T-helper 22 cell (primary cell): Measurements from ENCODE around the gene MMP11.

Experiments
- DNase-seq: peaks from one replicate; pipeline ENCODE4 v3.0.0-alpha.2; 2020; ENCODE audit warnings: low read depth

MMP11 gene

DNA sequence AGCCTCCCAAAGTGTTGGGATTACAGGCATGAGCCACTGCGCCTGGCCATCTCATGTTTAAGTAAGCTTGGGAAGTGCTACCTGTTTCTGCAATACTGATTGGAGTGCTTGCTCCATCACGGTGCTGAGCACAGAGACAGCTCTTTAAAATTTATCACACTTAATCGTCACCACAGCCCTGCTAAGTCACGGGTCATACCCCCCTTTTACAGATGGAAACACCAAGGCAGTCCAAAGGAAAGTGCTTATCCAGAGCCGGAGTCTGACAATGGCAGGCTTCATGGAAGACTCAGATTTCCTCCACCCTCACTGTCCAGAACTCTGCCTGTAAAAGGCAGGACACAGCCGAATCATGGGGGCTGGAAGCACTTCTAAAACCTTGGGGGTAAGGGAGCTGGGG, 12.6 kb upstream of the MMP11 start:
- DNase-seq = no peak

GRCh38 chr22:23762842-23763578, 9.6 kb upstream of the MMP11 start, which contains the start of gene C22orf15:
C22orf15 (plus strand) TSS chr22:23762990; CDS start chr22:23763307, 317 bp downstream.
- no peak for DNase-seq

DNA sequence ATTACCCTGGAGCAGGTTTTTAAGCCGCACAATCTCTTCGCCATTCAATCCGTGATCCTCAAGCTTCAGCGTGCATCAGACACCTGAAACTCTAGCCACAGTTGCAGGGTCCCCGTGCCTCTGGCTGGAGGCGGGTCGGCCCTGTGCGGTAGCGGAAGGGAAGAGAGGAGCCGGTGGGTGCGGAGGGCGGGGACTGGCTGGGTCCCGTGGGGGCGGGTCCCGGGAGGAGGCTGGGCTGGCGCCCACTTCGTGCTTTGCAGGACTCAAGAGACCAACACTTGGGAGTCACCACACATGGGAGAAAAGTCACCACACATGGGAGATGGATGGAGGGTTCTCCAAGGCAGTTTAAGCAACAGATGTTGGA, 9.1 kb upstream of the MMP11 start:
- no peak for DNase-seq

GRCh38 chr22:23763954-23764353, 8.7 kb upstream of the MMP11 start:
- no peak for DNase-seq

GRCh38 chr22:23764899-23765881, 7.5 kb upstream of the MMP11 start:
- no peak for DNase-seq

DNA sequence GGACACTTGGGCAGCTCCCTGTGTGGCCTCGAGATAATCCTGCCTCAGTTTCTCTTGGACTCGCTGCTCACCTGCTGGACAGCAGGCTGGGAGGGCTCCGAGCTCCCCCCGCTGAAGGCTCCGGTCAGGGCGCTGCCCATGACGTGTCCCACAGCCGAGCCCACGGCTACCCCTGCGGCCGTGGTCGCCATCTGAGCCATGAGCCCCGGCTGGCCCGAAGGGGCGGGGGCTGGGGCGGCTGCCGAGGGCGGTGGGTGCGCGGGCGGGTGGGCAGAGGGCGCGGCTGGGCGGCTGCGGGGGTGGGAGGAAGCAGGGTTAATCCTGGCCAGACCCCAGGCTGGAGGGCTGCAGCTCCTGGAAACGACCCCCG, 5.4 kb upstream of the MMP11 start:
- DNase-seq = no peak

DNA sequence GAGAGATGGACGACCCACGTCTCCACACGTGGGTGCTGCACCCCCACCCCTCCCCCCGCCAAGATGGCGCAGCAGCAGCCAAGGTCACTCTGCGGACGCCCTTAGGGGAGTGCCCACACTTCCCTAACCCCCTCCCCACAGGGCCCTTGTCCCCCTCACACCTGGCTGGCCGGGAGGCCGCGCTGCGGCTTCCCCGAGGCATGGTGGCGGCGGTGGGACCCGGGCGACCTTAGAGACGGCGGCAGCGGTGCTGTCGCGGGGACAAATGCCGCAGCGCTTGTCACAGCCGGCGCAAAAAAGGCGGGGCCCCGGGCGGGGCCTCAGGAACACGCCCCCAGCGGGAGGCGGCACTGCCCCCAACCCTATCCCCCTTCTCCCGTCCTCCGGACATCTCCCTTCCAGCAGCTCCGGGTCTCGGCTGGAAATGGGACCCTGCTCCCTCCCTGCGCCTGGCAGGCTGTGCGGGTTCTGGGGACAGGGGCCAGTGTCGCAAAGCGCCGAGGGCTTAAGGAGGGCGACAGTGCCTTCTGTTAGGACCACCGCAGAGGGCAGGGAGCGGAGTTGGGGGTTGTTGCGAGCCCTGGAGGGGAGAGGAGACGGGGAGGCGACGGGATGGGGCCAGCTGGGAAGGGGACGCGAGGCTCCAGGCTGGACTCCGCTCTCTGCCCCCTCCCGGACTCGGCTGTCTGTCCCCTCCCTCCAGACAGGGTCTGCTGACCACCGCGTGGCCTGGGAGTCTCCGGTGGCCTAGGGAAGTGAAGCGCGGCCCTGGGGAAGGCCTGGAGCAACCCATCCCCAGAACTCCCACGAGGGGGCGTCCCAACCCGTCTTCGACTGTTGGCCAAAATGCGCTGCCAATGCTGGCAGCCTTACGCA, 4.7 kb upstream of the MMP11 start, which contains the start of gene CHCHD10:
Gene CHCHD10, minus strand, starts transcription at position 300 of the 876 bp plus-strand sequence. Its CDS starts 98 bp downstream, at position 202.
- DNase-seq = peak; percentile 52

GRCh38 chr22:23769321-23769965, 3.2 kb upstream of the MMP11 start:
- DNase-seq = no peak

DNA sequence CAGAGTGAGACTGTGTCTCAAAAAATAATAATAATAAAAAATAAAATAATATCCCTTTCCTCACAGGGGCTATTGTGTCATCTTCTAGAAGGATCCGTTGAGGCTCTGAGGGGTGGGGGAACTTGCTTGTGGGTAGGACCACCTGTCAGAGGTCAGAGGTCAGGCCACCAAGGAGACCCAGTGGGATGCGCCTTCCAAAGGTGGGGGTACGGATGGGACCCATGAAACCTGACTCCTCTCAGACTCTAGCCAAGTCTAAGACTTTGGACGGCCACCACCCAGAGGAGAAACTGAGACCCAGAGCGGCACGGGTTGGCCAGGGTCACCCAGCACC, 367 bp upstream of the MMP11 start:
- no peak for DNase-seq

- DNase-seq = no peak
Observed at GRCh38 chr22:23773483-23774113, 949 bp downstream of the MMP11 start.

- DNase-seq = no peak
Observed at GRCh38 chr22:23774114-23774921, 1.7 kb downstream of the MMP11 start.

- no peak for DNase-seq
Observed at GRCh38 chr22:23774922-23775436, 2.3 kb downstream of the MMP11 start.

DNA sequence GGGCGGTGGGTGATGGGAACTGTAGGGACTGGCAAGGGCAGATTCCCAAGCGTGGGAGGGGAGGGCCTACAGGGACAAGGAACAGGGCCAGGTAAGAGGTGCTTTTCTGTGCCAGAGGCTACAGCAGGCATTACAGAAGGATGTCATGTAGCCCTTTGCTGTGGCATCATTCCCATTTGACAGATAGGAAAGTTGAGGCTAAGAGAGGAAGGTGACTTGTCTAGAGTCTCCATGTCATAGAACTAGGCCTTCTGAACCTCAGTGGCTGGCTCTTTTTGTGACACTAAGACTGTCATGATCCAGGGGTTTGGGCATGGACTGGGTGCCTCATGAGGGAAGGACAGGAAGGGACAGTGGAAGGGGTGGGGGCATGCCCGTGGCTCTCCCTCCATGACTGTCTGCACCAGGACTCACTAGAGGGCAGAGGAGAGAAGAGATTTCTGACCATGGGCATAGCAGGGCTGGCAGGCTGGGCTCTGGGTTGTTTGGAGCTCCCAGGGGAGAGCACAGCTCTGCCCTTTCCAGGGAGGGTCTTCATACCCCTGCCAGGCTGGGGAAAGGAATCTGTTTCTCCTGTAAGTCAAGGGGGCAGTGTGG, 3.2 kb downstream of the MMP11 start:
- no peak for DNase-seq

- DNase-seq = no peak
Observed at GRCh38 chr22:23777776-23778576, 5.3 kb downstream of the MMP11 start.

GRCh38 chr22:23778577-23778900, 5.9 kb downstream of the MMP11 start:
- DNase-seq = no peak

DNA sequence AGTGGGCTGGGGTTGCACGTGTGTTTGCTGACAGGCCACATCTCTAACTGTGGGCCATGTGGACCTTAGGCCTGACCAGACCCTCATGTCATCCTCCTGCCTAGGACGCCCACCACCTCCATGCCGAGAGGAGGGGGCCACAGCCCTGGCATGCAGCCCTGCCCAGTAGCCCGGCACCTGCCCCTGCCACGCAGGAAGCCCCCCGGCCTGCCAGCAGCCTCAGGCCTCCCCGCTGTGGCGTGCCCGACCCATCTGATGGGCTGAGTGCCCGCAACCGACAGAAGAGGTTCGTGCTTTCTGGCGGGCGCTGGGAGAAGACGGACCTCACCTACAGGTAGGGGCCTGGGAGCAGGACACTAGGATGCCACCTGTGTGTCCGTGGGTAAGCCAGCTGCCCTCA, 6.4 kb downstream of the MMP11 start:
- DNase-seq = no peak

DNA sequence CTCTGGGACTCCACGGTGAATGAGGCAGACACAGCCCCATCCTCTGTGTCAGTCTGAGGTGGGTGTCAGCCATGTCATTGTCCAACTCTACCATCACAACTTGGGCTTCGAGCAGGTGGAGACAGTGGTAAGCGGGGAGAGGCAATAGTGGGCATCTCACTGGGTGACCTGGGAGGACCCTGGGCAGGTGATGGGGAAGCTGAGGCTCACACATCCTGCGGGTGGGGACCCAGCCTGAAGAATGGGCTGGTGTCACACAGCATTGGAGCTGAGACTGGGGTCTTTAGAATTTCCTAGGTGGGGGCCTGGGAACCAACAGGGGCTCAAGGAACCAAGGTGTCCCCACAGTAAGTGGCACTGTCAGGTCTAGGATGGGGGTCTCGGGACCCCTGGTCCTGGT, 7.1 kb downstream of the MMP11 start:
- DNase-seq = no peak

- DNase-seq = no peak
Observed at GRCh38 chr22:23780146-23780748, 7.6 kb downstream of the MMP11 start.

- no peak for DNase-seq
Observed at GRCh38 chr22:23781065-23781464, 8.4 kb downstream of the MMP11 start.
